ENCODE data around the gene TNIK.

TNIK gene

DNA sequence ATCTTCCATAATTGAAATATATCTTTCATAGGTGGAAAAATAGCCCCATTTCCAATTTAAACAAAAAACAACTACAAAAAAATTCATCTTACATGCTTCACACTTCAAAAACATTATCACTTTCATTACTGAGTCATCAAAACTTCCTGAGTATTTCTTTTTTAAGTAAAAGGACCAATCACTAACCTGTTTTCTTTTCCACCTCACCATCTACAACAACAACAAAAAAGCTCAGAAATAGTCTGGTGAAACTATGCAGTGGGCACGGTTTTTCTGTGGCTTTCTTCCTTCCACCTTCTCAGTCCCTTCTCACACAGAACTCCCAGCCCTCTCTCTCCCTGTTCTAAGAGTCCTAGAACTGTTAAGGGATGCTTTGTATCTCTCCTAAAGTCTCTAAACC is 20.3 kb upstream of the TNIK start:
- Histone ChIP-seq H3K27me3 (ENCODE audit: control insufficient read depth, insufficient read depth, low read length) (no peaks in the 10 kb centered on the region), H3K36me3 (ENCODE audit: control insufficient read depth, insufficient read depth, low read length) (no peaks in the 10 kb centered on the region), H3K4me2 (ENCODE audit: low read length) (no peak overlapping the region), H3K9ac (no peak overlapping the region), H2AFZ (no peak overlapping the region), H3K4me3 (ENCODE audit: low read depth, low read length) (no peak overlapping the region), H3K27ac (no peak overlapping the region), H3K79me2 (no peaks in the 10 kb centered on the region), H3K9me3 (ENCODE audit: control insufficient read depth, low read length) (no peaks in the 10 kb centered on the region), H3K4me1 (no peaks in the 10 kb centered on the region)
- TF ChIP-seq, protein P1, sequence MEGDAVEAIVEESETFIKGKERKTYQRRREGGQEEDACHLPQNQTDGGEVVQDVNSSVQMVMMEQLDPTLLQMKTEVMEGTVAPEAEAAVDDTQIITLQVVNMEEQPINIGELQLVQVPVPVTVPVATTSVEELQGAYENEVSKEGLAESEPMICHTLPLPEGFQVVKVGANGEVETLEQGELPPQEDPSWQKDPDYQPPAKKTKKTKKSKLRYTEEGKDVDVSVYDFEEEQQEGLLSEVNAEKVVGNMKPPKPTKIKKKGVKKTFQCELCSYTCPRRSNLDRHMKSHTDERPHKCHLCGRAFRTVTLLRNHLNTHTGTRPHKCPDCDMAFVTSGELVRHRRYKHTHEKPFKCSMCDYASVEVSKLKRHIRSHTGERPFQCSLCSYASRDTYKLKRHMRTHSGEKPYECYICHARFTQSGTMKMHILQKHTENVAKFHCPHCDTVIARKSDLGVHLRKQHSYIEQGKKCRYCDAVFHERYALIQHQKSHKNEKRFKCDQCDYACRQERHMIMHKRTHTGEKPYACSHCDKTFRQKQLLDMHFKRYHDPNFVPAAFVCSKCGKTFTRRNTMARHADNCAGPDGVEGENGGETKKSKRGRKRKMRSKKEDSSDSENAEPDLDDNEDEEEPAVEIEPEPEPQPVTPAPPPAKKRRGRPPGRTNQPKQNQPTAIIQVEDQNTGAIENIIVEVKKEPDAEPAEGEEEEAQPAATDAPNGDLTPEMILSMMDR (IDR thresholded peaks at IDR 0.05): no peak

DNA sequence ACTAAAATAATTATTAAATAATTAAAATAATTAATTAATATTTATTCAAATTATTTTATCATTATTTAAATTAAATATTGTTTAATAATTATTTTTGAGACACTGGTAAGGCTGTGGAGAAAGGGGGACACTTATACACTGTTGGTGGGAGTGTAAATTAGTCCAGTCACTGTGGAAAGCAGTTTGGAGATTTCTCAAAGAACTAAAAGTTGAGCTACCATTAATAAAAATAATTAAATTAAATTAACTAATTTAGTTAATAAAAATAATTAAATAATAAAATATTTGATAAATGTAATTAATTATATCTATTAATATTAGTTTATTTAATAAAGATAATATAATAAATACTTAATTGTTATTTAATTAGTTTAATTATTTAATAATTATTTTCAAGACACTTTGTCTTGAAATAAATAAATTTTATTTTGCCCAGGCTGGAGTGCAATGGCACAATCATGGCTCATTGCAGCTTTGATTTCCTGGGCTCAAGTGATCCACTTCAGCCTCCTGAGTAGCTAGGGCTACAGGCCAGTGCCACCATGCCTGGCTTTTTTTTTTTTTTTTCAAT is 16.4 kb upstream of the TNIK start:
- Histone ChIP-seq H3K9me3 (ENCODE audit: control insufficient read depth, low read length) (no peaks in the 10 kb centered on the region), H3K27me3 (ENCODE audit: control insufficient read depth, insufficient read depth, low read length) (no peaks in the 10 kb centered on the region), H3K79me2 (no peaks in the 10 kb centered on the region), H3K9ac (no peak overlapping the region), H3K4me2 (ENCODE audit: low read length) (no peak overlapping the region), H3K4me3 (ENCODE audit: low read depth, low read length) (no peak overlapping the region), H3K36me3 (ENCODE audit: control insufficient read depth, insufficient read depth, low read length) (no peaks in the 10 kb centered on the region), H3K27ac (no peak overlapping the region), H3K4me1 (no peaks in the 10 kb centered on the region), H2AFZ (no peak overlapping the region)
- TF ChIP-seq, protein P1 (IDR thresholded peaks at IDR 0.05): no peak

DNA sequence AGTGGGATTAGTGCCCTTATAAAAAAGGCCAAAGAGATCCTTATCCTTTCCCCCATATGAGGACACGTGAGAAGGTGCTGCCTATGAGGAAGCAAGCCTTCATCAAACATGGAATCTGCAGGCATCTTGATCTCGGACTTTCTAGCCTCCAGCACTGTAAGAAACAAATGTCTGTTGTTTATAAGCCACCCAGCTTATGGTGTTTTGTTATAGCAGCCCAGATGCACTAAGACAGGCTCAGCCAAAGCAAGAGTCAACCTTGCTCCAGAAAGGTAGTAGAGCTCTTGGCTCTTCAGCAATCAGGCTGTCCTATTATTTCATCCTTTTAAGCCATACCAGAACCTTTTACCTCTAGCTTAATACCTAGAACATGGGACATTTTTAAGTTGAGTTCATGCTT is 12.3 kb upstream of the TNIK start:
- H3K79me2 ChIP-seq: no peaks in the 10 kb centered on the region
- no peak overlapping the region for H3K4me3 ChIP-seq (ENCODE audit: low read depth, low read length)
- no peak overlapping the region for H3K9ac ChIP-seq
- TF ChIP-seq, protein P1 (IDR thresholded peaks at IDR 0.05): no peak
- H3K27ac ChIP-seq: no peak overlapping the region
- H3K36me3 ChIP-seq (ENCODE audit: control insufficient read depth, insufficient read depth, low read length): no peaks in the 10 kb centered on the region
- H3K27me3 ChIP-seq (ENCODE audit: control insufficient read depth, insufficient read depth, low read length): no peaks in the 10 kb centered on the region
- no peaks in the 10 kb centered on the region for H3K4me1 ChIP-seq
- H3K4me2 ChIP-seq (ENCODE audit: low read length): no peak overlapping the region
- no peak overlapping the region for H2AFZ ChIP-seq
- no peaks in the 10 kb centered on the region for H3K9me3 ChIP-seq (ENCODE audit: control insufficient read depth, low read length)

DNA sequence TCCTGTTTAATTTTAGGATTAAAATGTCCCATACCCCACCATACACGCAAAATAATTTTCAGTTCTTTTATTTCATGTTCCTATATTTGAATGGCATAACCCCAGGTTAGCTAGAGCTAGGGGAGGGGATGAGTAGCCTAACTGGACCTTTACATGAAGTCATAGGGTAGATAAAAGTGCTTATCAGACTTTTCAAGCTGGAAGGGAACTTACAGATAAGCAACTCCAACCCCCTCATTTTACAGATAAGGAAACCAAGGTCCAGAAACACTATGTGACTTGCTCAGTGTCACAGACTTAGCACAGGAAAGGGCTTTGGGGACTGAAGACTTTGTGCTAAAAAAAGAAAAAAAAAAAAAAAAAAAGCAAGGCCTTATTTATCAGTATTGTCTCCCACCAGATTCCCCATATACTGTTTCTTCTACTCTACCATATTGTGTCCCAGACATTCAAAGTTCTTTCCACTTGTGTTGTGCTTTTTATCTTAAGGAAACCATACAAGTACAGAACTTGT is 10.6 kb upstream of the TNIK start:
- H3K4me2 ChIP-seq (ENCODE audit: low read length): no peak overlapping the region
- no peaks in the 10 kb centered on the region for H3K36me3 ChIP-seq (ENCODE audit: control insufficient read depth, insufficient read depth, low read length)
- no peak overlapping the region for H3K9ac ChIP-seq
- no peaks in the 10 kb centered on the region for H3K27me3 ChIP-seq (ENCODE audit: control insufficient read depth, insufficient read depth, low read length)
- no peak overlapping the region for H2AFZ ChIP-seq
- no peak overlapping the region for H3K27ac ChIP-seq
- TF ChIP-seq, protein P1 (IDR thresholded peaks at IDR 0.05): no peak
- H3K79me2 ChIP-seq: no peaks in the 10 kb centered on the region
- H3K9me3 ChIP-seq (ENCODE audit: control insufficient read depth, low read length): no peaks in the 10 kb centered on the region
- H3K4me3 ChIP-seq (ENCODE audit: low read depth, low read length): no peak overlapping the region
- no peaks in the 10 kb centered on the region for H3K4me1 ChIP-seq

DNA sequence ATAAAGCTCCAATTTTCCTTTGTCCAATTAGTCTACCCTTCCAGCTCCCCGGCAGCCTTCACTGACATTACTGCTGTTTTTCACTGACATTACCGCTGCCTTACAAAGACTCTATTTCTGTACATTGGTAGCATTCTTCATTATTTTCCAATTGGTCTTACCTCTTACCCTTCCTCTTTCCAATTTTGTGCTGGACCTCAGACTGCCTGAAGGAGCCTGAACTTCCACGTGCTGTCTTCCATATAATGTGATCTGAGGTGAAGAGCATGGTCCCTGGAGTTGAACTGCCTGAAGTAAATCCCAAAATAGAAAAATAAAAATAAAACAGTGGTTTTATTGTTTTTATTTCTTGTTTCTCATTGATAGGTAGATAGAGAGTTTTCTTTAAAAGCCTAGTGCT is 9.2 kb upstream of the TNIK start:
- no peaks in the 10 kb centered on the region for H3K27me3 ChIP-seq (ENCODE audit: control insufficient read depth, insufficient read depth, low read length)
- no peaks in the 10 kb centered on the region for H3K79me2 ChIP-seq
- H3K36me3 ChIP-seq (ENCODE audit: control insufficient read depth, insufficient read depth, low read length): no peaks in the 10 kb centered on the region
- TF ChIP-seq, protein P1 (IDR thresholded peaks at IDR 0.05): no peak
- H3K27ac ChIP-seq: no peak overlapping the region
- H3K4me2 ChIP-seq (ENCODE audit: low read length): no peak overlapping the region
- no peak overlapping the region for H3K9ac ChIP-seq
- no peak overlapping the region for H3K4me3 ChIP-seq (ENCODE audit: low read depth, low read length)
- H2AFZ ChIP-seq: no peak overlapping the region
- no peaks in the 10 kb centered on the region for H3K4me1 ChIP-seq
- H3K9me3 ChIP-seq (ENCODE audit: control insufficient read depth, low read length): no peaks in the 10 kb centered on the region
